ENCODE data around the gene RNF213. TPM values are rescaled to one million over a fixed set of nuclear protein-coding genes. Genes with fewer than 3 reads are reported as not detected.

The RNF213 gene
- total and polyA plus RNA-seq, 10 of the 15 experiments (the other 5 are each of a cell fraction or from before 2014, with no cell fraction given): 18.6 to 145 (median 65.8) TPM

- CTCF ChIA-PET: interaction anchor here (1.2 kb wide), 1 partner anchor 22 kb away, joined by 4 read pairs; no protein-coding TSS in a partner anchor
- no peak overlapping the region for H3K27ac ChIP-seq (ENCODE audit: control insufficient read depth, insufficient read depth)
- FAIRE-seq (no peak), DNase-seq (ENCODE audit: low read depth, low spot score) (no peak), ATAC-seq (no peak)
- H4K20me1 ChIP-seq (ENCODE audit: control insufficient read depth, insufficient read depth): no peaks in the 10 kb centered on the region
- in situ Hi-C loops (cut with MboI) (no loop called here), intact Hi-C loops (cut with micrococcal nuclease; ENCODE audit: unreplicated experiment) (loop anchor here (10.0 kb wide), 1 partner anchor 171 kb away; no protein-coding TSS in a partner anchor)
- H3K4me2 ChIP-seq (ENCODE audit: control insufficient read depth, insufficient read depth): no peak overlapping the region
- H3K79me2 ChIP-seq (ENCODE audit: control insufficient read depth, insufficient read depth, low read length): no peaks in the 10 kb centered on the region
- WGBS (ENCODE audit: insufficient coverage, insufficient replicate concordance, low lambda C conversion rate, missing lambda C conversion rate): 89% methylated on average over 11 of the region's 11 CpGs
- POLR2A ChIA-PET: no interaction called here
- SMC1A ChIA-PET (ENCODE audit: uncharacterized antibody, unreplicated experiment): no interaction called here
- H2AFZ ChIP-seq (ENCODE audit: control insufficient read depth, low read depth, low read length): no peak overlapping the region
- no TSS peak for BruUV-seq (replicated peaks)
- TF ChIP-seq FOXK2 (IDR thresholded peaks at IDR 0.05) (no peak), CBX5 (IDR thresholded peaks at IDR 0.05; ENCODE audit: low read depth) (no peak), TAF1 (IDR thresholded peaks at IDR 0.05; ENCODE audit: borderline replicate concordance, low read depth, low read length) (no peak), MLLT1 (IDR thresholded peaks at IDR 0.05) (no peak), BCLAF1 (IDR thresholded peaks at IDR 0.05) (no peak), IKZF2 (IDR thresholded peaks at IDR 0.05) (no peak), NRF1 (conservative IDR thresholded peaks at IDR 0.05; ENCODE audit: low read depth, low read length) (no peak), RBBP5 (conservative IDR thresholded peaks at IDR 0.05) (no peak), SUPT20H (IDR thresholded peaks at IDR 0.05; ENCODE audit: borderline replicate concordance, control insufficient read depth, low read depth, low read length) (no peak), TCF12 (IDR thresholded peaks at IDR 0.05; ENCODE audit: low read depth, low read length) (no peak), SMAD5 (IDR thresholded peaks at IDR 0.05; ENCODE audit: low read depth) (no peak), BRCA1 (IDR thresholded peaks at IDR 0.05; ENCODE audit: low read depth, low read length) (no peak), CEBPB (IDR thresholded peaks at IDR 0.05; ENCODE audit: borderline replicate concordance in 1 of 2, low read depth in 2 of 2, low read length in 2 of 2) (no peak), SMC3 (IDR thresholded peaks at IDR 0.05; ENCODE audit: borderline replicate concordance, low read length) (no peak), HDAC2 (IDR thresholded peaks at IDR 0.05) (no peak)
- peaks cover 35 to 62% of the 10 kb centered on the region in 2 experiments for H3K36me3 ChIP-seq (ENCODE audit: control insufficient read depth in 2 of 2, insufficient read depth in 2 of 2, low read length in 1 of 2)
- H3K9me3 ChIP-seq (replicated peaks; ENCODE audit: control insufficient read depth, insufficient read depth, low read length): no peaks in the 10 kb centered on the region
- H3K4me3 ChIP-seq: no peak overlapping the region
- H3K9ac ChIP-seq (ENCODE audit: control insufficient read depth, insufficient read depth, low read length): no peak overlapping the region
- no peaks in the 10 kb centered on the region for H3K27me3 ChIP-seq (replicated peaks in 1 of 2; ENCODE audit: control insufficient read depth in 2 of 2, insufficient read depth in 2 of 2, low read length in 1 of 2)
- RAD21 ChIA-PET (ENCODE audit: unreplicated experiment): no interaction called here
- H3K4me1 ChIP-seq (ENCODE audit: control insufficient read depth, insufficient read depth, low read length): no peaks in the 10 kb centered on the region
Observed at GRCh38 chr17:80365983-80366382, 105.3 kb downstream of the RNF213 start.

Measured in GM12878 (cell line).